BLaER1 treated with 17β-estradiol and CSF1 and Interleukin-3, amounts not matched to agents 10 nM and 100 nM (cell line): Measurements from ENCODE around the gene DICER1.

Experiments used
- H3K27ac ChIP-seq, 11 experiments: shearing (Covaris generic); formaldehyde crosslinking; 2 replicates each; pipeline ENCODE4 v1.8.1; 2022
- H3K27me3 ChIP-seq, 11 experiments: shearing (Covaris generic); formaldehyde crosslinking; 2 replicates each; pipeline ENCODE4 v1.8.1; 2022
- H3K36me3 ChIP-seq, 11 experiments: shearing (Covaris generic); formaldehyde crosslinking; 2 replicates each; pipeline ENCODE4 v1.8.1; 2022
- H3K4me1 ChIP-seq, 10 experiments: shearing (Covaris generic); formaldehyde crosslinking; 2 replicates each; pipeline ENCODE4 v1.8.1; 2022
- H3K4me2 ChIP-seq, 11 experiments: shearing (Covaris generic); formaldehyde crosslinking; 2 replicates each; pipeline ENCODE4 v1.8.1; 2022
- H3K4me3 ChIP-seq, 10 experiments: shearing (Covaris generic); formaldehyde crosslinking; 2 replicates each; pipeline ENCODE4 v1.8.1; 2022
- H3K9ac ChIP-seq, 11 experiments: shearing (Covaris generic); formaldehyde crosslinking; 2 replicates each; pipeline ENCODE4 v1.8.1; 2022
- H3K9me3 ChIP-seq, 11 experiments: shearing (Covaris generic); formaldehyde crosslinking; replicated peaks in 1 of 11; 2 replicates each; pipeline ENCODE4 v1.8.1; 2022
- H4K20me1 ChIP-seq, 11 experiments: shearing (Covaris generic); formaldehyde crosslinking; 2 replicates each; pipeline ENCODE4 v1.8.1; 2022
- Cebpa-rat ChIP-seq, 11 experiments: shearing (Covaris generic); IDR thresholded peaks; 2 replicates each; pipeline ENCODE4 v1.8.1; 2022

DICER1 gene

DNA sequence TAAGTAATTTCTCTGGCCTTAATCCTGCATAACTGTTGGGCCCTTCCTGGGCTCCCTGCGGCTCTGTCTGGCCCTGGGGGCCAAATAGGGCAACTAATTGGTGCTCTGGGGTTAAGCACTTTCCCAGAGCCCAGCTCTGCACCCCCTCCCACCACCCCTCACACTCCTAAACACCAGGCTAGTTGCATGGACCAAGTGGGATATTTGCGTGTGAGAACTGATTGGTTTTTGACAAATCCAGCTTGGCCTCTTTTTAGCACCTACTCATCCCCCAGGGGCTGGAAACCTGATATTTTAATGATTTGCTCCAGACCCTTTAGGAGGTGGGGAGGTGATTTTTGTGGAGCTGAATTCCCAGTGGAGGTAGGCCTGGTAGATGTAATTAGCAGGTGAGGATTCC is 91.9 kb downstream of the DICER1 start:
- Histone ChIP-seq H3K27me3 (no peaks in the 10 kb centered on the region), H3K4me3 (no peak overlapping the region), H3K9me3 (no peaks in the 10 kb centered on the region), H4K20me1 (no peaks in the 10 kb centered on the region), H3K36me3 (no peaks in the 10 kb centered on the region), H3K9ac (no peak overlapping the region), H3K4me2 (no peak overlapping the region), H3K4me1 (no peaks in the 10 kb centered on the region), H3K27ac (no peak overlapping the region)
- TF ChIP-seq Cebpa-rat (IDR thresholded peaks at IDR 0.05) = no peak

DNA sequence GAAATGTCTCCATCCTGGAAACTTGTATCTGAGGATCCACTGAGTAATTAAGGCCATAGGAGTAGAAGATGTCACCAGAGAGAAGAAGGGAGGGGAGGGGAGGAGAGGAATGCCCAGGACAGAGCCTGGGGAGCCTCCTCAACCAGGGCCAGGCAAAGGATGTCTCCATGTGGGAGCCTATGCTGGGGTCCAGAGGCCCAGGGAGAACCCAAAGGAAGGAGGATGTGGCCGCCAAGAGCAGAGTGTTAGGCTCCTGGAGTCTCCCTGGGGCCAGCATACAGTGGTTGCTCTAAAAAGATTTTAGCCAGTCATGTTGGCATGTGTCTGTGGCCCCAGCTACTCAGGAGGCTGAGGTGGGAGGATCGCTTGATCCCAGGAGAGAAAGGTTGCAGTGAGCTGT is 92.6 kb downstream of the DICER1 start:
- H3K4me2 ChIP-seq = no peak overlapping the region
- no peaks in the 10 kb centered on the region for H4K20me1 ChIP-seq
- no peak overlapping the region for H3K9ac ChIP-seq
- no peaks in the 10 kb centered on the region for H3K36me3 ChIP-seq
- no peaks in the 10 kb centered on the region for H3K27me3 ChIP-seq
- no peak overlapping the region for H3K27ac ChIP-seq
- H3K9me3 ChIP-seq = no peaks in the 10 kb centered on the region
- no peak overlapping the region for H3K4me3 ChIP-seq
- no peaks in the 10 kb centered on the region for H3K4me1 ChIP-seq
- TF ChIP-seq Cebpa-rat (IDR thresholded peaks at IDR 0.05) = no peak

DNA sequence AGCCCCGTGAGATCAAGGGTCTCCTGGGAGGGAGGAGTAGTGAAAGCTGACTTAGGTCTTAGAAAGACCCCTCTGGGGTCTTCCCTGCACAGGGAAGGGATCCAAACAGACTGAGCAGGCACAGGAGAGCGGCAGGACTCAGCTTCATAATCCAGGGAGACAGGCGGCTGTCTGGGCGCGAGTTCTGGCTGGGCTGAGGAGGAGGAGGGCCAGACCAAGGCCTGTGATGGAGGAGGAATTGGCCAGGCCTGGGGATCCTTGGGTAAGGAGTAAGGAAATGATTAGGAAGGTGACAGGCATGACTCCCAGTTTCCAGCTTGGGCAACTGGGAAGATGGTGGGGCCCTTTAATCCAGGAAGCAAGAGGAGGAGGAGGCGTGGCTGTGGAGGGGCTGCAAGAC is 93.1 kb downstream of the DICER1 start:
- Histone ChIP-seq H3K4me2 (no peak overlapping the region), H3K36me3 (no peaks in the 10 kb centered on the region), H3K9me3 (no peaks in the 10 kb centered on the region), H3K4me3 (no peak overlapping the region), H3K27me3 (no peaks in the 10 kb centered on the region), H3K27ac (no peak overlapping the region), H4K20me1 (no peaks in the 10 kb centered on the region), H3K4me1 (no peaks in the 10 kb centered on the region), H3K9ac (no peak overlapping the region)
- TF ChIP-seq Cebpa-rat (IDR thresholded peaks at IDR 0.05) = no peak

DNA sequence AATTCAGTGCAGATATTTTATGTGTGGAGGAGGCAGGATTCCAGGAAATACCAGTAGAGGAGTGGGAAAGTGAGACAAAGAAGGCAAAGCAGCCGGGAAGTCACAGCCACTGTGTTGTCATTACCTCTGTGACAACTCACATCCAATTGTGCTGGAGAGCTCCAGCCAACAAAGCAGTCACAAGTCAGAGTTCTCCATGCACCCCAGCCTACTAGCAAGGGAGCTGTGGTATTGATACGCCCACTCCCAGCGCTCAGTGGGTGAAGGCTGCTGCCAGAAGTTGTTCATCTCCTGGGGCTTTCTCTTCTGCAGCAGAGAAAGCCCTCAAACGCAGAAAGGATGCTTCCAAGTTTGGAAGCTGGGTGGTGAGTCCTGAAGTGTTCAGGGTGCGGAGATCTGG is 93.9 kb downstream of the DICER1 start:
- TF ChIP-seq Cebpa-rat (IDR thresholded peaks at IDR 0.05) = no peak
- no peak overlapping the region for H3K4me3 ChIP-seq
- H3K9me3 ChIP-seq = no peaks in the 10 kb centered on the region
- H3K27me3 ChIP-seq = no peaks in the 10 kb centered on the region
- H4K20me1 ChIP-seq = no peaks in the 10 kb centered on the region
- no peaks in the 10 kb centered on the region for H3K4me1 ChIP-seq
- H3K27ac ChIP-seq = no peak overlapping the region
- no peak overlapping the region for H3K9ac ChIP-seq
- H3K4me2 ChIP-seq = no peak overlapping the region
- no peaks in the 10 kb centered on the region for H3K36me3 ChIP-seq

DNA sequence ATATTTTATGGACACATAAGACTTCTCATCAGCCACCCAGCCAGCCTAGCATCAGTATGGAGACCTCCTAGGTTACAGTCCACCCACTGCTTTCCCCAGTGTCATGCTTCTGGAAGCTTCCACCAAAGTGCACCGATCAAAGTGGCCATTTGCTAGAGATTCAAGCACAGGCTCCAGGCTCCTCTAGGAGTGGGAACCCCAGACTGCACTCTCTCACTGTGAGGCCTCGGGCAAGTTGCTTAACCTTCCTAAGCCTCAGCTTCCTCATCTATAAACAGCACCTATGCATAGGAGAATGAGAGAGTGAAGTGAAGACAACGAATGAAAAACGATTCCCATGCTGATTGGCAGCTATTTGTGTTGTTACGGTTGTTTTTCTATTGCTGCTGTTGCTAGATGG is 94.4 kb downstream of the DICER1 start:
- TF ChIP-seq Cebpa-rat (IDR thresholded peaks at IDR 0.05) = no peak
- no peaks in the 10 kb centered on the region for H4K20me1 ChIP-seq
- no peaks in the 10 kb centered on the region for H3K27me3 ChIP-seq
- no peak overlapping the region for H3K27ac ChIP-seq
- no peak overlapping the region for H3K4me2 ChIP-seq
- no peak overlapping the region for H3K4me3 ChIP-seq
- H3K9me3 ChIP-seq = no peaks in the 10 kb centered on the region
- H3K4me1 ChIP-seq = no peaks in the 10 kb centered on the region
- H3K36me3 ChIP-seq = no peaks in the 10 kb centered on the region
- no peak overlapping the region for H3K9ac ChIP-seq

DNA sequence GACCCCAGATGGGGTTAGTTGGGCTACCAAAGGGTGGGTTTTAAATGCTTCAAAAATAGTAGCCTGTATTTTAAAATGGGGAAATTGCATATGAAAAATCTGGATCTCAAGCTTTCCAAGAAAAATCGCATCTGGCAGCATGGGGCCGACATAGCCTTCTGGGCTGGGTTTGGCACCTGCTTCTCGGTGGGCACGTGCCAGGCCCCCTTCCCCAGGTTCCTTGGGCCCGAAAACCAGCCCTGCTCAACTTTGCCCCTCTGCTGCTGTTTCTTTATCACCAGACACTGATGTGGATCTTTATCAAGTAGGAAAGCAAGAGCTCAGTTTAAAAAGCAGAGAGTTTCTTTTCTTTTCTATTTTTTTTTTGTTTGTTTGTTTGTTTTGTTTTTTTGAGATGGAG is 95.1 kb downstream of the DICER1 start:
- H3K9me3 ChIP-seq = no peaks in the 10 kb centered on the region
- no peaks in the 10 kb centered on the region for H3K36me3 ChIP-seq
- H4K20me1 ChIP-seq = no peaks in the 10 kb centered on the region
- no peak overlapping the region for H3K9ac ChIP-seq
- no peak overlapping the region for H3K4me2 ChIP-seq
- H3K27ac ChIP-seq = no peak overlapping the region
- no peak overlapping the region for H3K4me3 ChIP-seq
- no peak for TF ChIP-seq Cebpa-rat (IDR thresholded peaks at IDR 0.05)
- H3K27me3 ChIP-seq = no peaks in the 10 kb centered on the region
- no peaks in the 10 kb centered on the region for H3K4me1 ChIP-seq

DNA sequence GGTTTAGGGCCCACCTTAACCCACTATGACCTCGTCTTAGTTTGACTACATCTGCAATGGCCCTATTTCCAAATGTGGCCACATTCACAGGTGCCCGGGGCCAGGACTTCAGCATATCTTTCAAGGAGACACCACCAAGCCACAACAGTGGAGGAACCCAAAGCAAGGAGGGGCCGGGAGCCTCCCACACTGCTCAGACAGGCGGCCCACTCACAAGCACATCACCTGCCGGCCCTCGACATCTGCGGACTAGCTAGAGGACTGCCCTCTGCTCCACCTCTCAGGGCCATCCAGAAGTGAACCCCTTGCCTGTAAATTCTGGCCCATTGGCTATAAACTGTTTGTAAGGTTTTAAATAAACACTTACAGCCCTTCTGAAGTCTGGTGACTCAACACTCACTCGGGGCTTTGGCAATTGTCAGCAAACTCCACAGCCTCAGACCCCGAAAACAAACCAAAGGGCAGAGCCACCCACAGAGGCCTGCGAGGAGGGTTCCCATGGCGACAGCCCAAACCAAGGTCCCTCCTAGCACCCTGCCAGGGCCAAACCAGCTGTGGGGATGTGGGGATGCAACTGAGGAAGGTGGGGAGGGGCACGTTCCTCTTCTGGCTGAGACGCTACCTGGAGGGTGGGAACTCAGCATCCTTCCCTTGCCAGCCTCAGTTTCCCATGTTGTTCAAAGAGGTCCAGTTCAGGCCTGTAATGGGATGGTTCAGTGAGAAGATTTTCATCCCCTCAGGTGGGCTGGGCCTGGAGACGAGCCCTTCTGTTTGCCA is 95.8 kb downstream of the DICER1 start:
- H3K4me2 ChIP-seq = no peak overlapping the region
- H3K9ac ChIP-seq = no peak overlapping the region
- no peaks in the 10 kb centered on the region for H3K9me3 ChIP-seq
- no peak overlapping the region for H3K4me3 ChIP-seq
- no peaks in the 10 kb centered on the region for H3K36me3 ChIP-seq
- no peak for TF ChIP-seq Cebpa-rat (IDR thresholded peaks at IDR 0.05)
- H4K20me1 ChIP-seq = no peaks in the 10 kb centered on the region
- H3K4me1 ChIP-seq = no peaks in the 10 kb centered on the region
- H3K27me3 ChIP-seq = no peaks in the 10 kb centered on the region
- no peak overlapping the region for H3K27ac ChIP-seq

DNA sequence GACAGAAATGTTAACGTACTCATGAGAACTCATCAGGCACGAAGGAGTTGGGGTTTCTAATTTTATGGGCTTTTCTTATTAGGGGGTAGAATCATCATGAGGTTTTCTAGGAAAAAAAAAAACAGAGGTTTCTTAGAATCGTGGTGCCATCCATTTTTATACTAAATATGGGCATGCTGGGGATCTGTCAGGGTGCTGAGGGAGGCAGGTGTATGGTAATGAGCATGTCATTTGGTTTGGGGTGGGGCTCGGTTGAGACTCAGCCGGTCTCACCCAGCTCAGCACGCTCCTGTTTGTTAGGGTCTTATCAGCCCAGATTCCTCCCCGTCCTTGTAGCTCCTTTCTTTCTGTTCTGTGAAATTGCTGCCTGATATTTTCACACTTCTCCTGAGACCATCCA is 98.2 kb downstream of the DICER1 start:
- Histone ChIP-seq H3K4me2 (no peak overlapping the region), H3K4me1 (peaks cover 0 to 6% (median 0%) of the 10 kb centered on the region in 10 experiments; a peak in 2 of 20 replicates), H3K27ac (no peak overlapping the region), H3K4me3 (no peak overlapping the region), H3K9ac (no peak overlapping the region), H4K20me1 (no peaks in the 10 kb centered on the region), H3K36me3 (no peaks in the 10 kb centered on the region), H3K27me3 (no peaks in the 10 kb centered on the region), H3K9me3 (no peaks in the 10 kb centered on the region)
- no peak for TF ChIP-seq Cebpa-rat (IDR thresholded peaks at IDR 0.05)

DNA sequence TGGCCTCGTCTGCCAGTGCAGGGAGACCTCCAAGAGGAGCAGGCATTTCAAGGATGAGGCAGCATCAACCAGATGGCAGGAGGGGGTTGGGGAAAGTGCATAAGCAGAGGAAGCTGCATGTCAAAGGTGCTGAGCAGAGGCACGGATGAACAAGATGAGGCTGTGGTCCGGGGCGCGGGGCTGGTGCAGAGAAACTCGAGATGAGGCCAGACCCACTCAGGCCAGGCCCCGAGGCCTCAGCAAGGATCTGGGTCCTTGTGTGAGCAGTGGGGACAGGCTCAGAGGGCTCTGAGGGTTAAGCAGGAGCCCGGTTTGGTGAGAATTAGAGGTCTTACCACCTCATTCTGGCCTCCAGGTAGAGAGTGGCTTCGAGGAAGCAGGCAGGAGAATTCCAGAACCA is 98.8 kb downstream of the DICER1 start:
- no peak for TF ChIP-seq Cebpa-rat (IDR thresholded peaks at IDR 0.05)
- no peak overlapping the region for H3K9ac ChIP-seq

DNA sequence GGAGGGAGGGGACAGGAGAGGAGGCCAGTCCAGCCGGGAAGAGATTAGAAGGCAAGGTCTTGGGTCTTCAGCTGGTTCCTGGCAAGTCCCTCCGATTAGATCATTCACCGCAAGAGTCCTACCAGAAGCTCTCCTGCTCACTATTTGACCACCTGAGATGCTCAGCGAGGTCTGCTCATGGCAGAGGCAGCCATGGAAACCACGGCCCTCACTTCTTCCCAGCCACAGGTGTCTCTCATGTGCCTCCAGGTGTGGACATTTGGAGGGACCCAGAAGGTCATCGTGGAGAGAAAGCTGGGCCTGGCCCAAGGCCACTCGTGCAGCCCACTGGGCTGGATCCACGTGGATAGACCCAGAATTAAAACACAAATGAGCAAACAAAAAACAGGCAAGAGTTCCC is 99.5 kb downstream of the DICER1 start:
- no peak overlapping the region for H3K4me3 ChIP-seq
- H3K27ac ChIP-seq = no peak overlapping the region
- no peak for TF ChIP-seq Cebpa-rat (IDR thresholded peaks at IDR 0.05)
- no peaks in the 10 kb centered on the region for H3K27me3 ChIP-seq
- H4K20me1 ChIP-seq = no peaks in the 10 kb centered on the region
- H3K4me1 ChIP-seq = peaks cover 0 to 6% (median 0%) of the 10 kb centered on the region in 10 experiments; a peak in 2 of 20 replicates
- no peaks in the 10 kb centered on the region for H3K36me3 ChIP-seq
- no peaks in the 10 kb centered on the region for H3K9me3 ChIP-seq
- H3K9ac ChIP-seq = no peak overlapping the region
- no peak overlapping the region for H3K4me2 ChIP-seq

More for the DNA sequence above, 98.8 kb downstream of the DICER1 start:
- peaks cover 0 to 6% (median 0%) of the 10 kb centered on the region in 10 experiments; a peak in 2 of 20 replicates for H3K4me1 ChIP-seq
- H3K4me2 ChIP-seq = no peak overlapping the region
- H3K36me3 ChIP-seq = no peaks in the 10 kb centered on the region
- H3K9me3 ChIP-seq = no peaks in the 10 kb centered on the region
- no peak overlapping the region for H3K27ac ChIP-seq
- no peaks in the 10 kb centered on the region for H4K20me1 ChIP-seq
- H3K27me3 ChIP-seq = no peaks in the 10 kb centered on the region
- no peak overlapping the region for H3K4me3 ChIP-seq
